GM06990 (cell line): ENCODE measurements around the gene FAR2.

Source experiments
- DNase-seq: peaks from one replicate; pipeline ENCODE4 v3.0.0-alpha.2; 2011; ENCODE audit not compliant: insufficient read length; ENCODE audit errors: extremely low read depth
- H3K27me3 ChIP-seq: replicated peaks from 2 replicates; pipeline ENCODE4 v1.6.0; 2011; ENCODE audit warnings: low read length; ENCODE audit not compliant: control insufficient read depth, insufficient read depth
- H3K36me3 ChIP-seq: 2 replicates; pipeline ENCODE4 v1.5.1; 2011; ENCODE audit warnings: low read length; ENCODE audit not compliant: control insufficient read depth, insufficient read depth
- H3K4me3 ChIP-seq: replicated peaks from 2 replicates; pipeline ENCODE4 v1.5.1; 2011; ENCODE audit warnings: low read depth, mild to moderate bottlenecking, control low read depth, low read length
- CTCF ChIP-seq: IDR thresholded peaks from 2 replicates; pipeline ENCODE4 v1.5.1; 2011; ENCODE audit warnings: low read length, control low read depth, mild to moderate bottlenecking, inconsistent platforms; ENCODE audit not compliant: insufficient read depth, poor library complexity, severe bottlenecking

Gene FAR2

GRCh38 chr12:29148911-29149690, at the start of gene FAR2:
FAR2 (plus strand) TSS chr12:29149278; CDS start chr12:29270450, 121,172 bp downstream.
- H3K4me3 ChIP-seq, result peak within 1 kb of the TSS; percentile 66
- peak; percentile 46 for DNase-seq

GRCh38 chr12:29102741-29103140, 46.3 kb upstream of the FAR2 start:
- TF ChIP-seq CTCF, result no peak
- H3K4me3 ChIP-seq, result no peak overlapping the region
- no peaks in the 10 kb centered on the region for H3K36me3 ChIP-seq
- no peak for DNase-seq
- no peaks in the 10 kb centered on the region for H3K27me3 ChIP-seq

More at GRCh38 chr12:29148911-29149690, at the start of gene FAR2:
- TF ChIP-seq CTCF, result no peak
- Histone ChIP-seq H3K27me3 (no peaks in the 10 kb centered on the region), H3K36me3 (no peaks in the 10 kb centered on the region)

GRCh38 chr12:29103539-29103974, 45.5 kb upstream of the FAR2 start:
- no peaks in the 10 kb centered on the region for H3K27me3 ChIP-seq
- no peak for TF ChIP-seq CTCF
- no peak overlapping the region for H3K4me3 ChIP-seq
- no peaks in the 10 kb centered on the region for H3K36me3 ChIP-seq
- peak; percentile 59 for DNase-seq

- Histone ChIP-seq H3K4me3 (no peak overlapping the region), H3K27me3 (no peaks in the 10 kb centered on the region), H3K36me3 (no peaks in the 10 kb centered on the region)
- TF ChIP-seq CTCF, result no peak
- DNase-seq, result no peak
Measured at GRCh38 chr12:29104516-29104915, 44.6 kb upstream of the FAR2 start.

- Histone ChIP-seq H3K4me3 (no peak overlapping the region), H3K36me3 (no peaks in the 10 kb centered on the region), H3K27me3 (no peaks in the 10 kb centered on the region)
- DNase-seq, result no peak
- TF ChIP-seq CTCF, result no peak
Measured at GRCh38 chr12:29110506-29111442, 38.3 kb upstream of the FAR2 start.
